Activated gamma-delta T cell (primary cell): ENCODE measurements around the gene CALML3.

Experiments used
- DNase-seq: peaks from one replicate; lab custom pipeline; 2025; lab: John Stamatoyannopoulos, UW

Gene CALML3

DNA sequence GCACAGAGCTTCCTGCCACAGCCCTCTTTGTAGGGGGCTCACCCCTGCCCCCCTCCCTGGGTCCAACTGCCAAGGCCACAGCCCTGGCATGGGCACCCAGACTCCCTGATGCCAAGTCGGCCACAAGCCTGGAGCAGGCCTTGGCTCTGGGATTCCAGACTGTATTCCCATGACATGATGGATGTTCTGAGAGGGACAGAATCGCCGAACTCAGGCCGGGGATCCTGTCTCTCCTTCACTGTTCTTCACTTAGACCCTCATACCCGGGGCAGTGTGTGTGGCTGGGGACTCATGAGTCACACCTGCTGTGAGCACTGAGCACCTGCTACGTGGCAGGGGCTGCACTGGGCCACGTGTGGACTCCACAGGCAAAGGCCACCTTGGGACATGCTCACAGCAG lies 33.3 kb upstream of the CALML3 start:
- DNase-seq: no peak

DNA sequence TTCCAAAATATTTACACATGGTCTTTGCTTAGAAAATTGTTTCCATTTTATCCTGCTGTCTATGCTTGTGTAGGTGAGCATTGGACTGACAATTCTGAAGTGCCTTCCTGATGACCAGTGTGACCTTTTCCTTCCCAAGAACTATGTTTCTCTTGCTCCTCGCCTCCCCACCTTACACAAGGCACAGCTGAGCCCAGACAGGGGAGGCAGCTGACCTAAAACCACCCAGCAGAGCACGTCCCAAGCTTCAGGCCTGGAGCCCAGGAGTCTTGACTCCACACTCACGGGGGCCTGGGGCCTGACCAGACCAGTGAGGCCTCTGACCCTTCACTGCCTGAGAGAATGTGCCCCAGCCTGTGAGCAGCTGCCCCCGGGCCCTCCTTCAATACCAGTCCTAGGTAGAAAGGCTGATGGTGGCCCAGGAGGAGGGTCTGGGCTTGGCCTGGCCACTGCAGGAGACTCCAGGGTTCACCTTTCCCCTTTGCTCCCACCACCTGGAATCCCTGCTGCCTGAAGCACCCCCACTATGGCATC lies 32.4 kb upstream of the CALML3 start:
- DNase-seq: no peak

- no peak for DNase-seq
Measured at GRCh38 chr10:5492929-5493576, 31.7 kb upstream of the CALML3 start.

GRCh38 chr10:5493691-5494090 lies 31.1 kb upstream of the CALML3 start:
- no peak for DNase-seq

GRCh38 chr10:5494611-5495010 lies 30.1 kb upstream of the CALML3 start:
- no peak for DNase-seq

- no peak for DNase-seq
Measured at GRCh38 chr10:5496261-5497250, 28.2 kb upstream of the CALML3 start.

DNA sequence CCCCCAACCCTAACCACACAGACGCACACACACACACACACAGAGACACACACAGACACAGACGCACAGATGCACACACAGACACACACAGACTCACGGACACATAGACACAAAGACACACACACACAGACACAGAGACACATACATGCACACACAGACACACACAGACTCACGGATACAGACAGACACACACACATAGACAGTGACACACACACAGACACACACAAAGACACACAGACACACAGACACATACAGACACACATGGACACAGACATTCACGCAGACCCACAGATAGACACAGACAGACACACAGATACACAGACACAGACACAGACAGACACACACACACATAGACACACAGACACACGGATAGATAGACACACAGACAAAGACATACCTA lies 27.5 kb upstream of the CALML3 start:
- DNase-seq: no peak

GRCh38 chr10:5497948-5498730 lies 26.6 kb upstream of the CALML3 start:
- no peak for DNase-seq

DNA sequence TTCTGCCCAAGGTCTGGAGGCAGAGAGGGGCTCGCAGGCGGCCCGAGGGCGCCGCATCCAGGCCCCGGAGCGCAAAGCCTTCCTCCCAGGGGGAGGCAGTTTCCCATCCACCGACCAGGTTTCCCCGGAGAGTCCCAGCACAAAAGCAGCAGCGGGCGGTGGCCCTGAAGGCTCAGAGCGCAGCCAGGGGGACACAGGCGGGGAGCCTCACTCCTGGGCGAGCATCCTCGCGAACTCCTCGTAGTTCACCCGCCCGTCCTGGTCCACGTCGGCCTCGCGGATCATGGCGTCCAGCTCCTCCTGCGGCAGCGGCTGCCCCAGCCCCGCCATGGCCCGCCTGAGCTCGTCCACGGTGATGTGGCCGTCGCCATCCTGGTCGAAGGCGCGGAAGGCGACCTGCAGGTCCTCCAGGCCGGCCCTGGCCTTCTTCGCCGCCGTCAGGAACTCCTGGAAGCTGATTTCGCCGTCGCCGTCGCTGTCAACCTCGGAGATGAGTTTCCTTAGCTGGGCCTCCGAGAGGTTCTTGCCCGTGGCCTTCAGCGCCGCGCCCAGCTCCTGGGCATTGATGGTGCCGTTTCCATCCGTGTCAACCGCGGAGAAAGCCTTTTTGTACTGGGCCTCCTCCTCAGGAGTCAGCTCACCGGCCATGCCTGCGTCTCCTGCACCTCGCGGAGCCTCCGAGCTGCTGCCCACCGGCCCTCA lies 25.8 kb upstream of the CALML3 start:
- no peak for DNase-seq

DNA sequence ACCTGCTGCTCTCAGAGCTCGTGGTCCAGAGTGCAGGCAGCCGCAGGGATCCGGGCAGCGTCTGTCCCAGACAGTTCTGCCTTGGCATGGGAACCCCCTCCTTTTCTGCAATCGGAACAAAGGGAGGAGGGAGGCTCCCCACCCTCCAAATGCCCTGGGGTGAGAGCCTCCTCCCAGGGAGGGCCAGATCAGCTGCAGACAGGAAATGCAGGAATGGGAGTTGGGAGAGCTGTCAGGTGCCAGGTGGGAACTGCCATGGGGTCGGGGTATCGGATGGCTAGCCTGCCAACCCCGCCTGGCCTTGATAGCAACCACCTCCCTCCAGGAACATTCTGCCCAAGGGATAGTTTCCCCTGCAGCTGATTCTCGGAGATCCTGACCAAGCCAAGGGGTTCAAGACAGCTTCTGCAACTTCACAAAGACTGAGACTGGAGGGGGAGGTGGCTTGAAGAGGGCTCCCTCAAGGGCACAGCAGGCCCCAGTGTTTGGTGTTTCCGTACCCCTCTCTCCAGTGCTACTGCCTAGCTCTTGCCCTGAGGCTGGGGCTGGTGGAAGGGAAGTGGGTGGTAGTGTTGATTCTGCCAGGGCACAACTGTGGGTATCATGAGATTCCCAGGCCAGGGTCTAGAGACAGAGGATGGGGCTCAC lies 25.1 kb upstream of the CALML3 start, which contains the start of gene CALML5:
Gene CALML5 (minus strand): TSS at position 78 of the 648 bp plus-strand sequence. CDS start 132 bp downstream, outside the sequence.
- DNase-seq: no peak

DNA sequence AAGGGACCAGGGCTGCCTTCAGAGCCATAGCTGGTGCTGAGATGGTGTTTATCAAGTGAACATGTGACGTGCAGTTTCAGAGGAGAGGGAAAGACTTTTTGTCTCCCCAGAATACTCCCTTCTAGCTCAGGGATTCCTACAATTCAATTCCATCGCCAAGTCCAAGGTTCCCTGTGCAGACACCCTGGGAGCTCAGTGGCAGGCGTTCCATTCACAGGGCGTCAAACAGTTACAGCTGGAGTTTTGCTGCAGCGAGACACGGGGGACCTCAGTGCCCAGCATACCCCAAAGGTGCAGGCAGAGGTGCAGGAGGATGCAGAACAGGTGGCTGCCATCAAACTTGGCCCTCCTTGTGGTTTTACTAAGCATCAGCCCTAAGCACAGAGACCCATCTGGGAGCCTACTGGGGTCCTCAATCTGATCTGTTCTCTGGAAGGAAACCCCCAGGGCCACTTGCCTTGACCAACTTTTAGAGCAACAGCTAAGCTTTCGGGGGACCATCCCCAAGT lies 24.5 kb upstream of the CALML3 start:
- no peak for DNase-seq

- no peak for DNase-seq
Measured at GRCh38 chr10:5500910-5501309, 23.9 kb upstream of the CALML3 start.

DNA sequence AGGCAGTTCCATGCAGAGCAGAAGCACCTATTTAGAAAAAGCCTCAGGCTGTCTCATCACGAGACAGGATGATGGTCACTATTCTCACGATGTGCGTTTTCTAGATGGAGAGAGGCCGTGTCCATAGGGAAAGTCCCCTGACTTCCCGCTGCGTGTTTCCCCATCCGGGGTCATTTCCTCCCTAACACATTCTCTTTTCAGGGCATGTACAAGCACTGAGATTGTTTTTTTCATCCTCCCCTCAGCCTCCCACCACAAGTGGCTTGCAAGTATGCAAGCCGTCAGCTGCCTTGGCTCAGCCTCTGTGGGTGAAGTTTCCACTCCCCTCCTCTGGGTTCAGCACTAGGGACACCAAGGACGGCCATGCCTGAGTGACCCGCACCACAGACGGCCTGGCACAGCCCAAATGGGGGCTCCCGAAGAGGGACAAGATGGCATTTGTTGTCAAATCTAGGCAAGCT lies 22.7 kb upstream of the CALML3 start:
- DNase-seq: no peak

DNA sequence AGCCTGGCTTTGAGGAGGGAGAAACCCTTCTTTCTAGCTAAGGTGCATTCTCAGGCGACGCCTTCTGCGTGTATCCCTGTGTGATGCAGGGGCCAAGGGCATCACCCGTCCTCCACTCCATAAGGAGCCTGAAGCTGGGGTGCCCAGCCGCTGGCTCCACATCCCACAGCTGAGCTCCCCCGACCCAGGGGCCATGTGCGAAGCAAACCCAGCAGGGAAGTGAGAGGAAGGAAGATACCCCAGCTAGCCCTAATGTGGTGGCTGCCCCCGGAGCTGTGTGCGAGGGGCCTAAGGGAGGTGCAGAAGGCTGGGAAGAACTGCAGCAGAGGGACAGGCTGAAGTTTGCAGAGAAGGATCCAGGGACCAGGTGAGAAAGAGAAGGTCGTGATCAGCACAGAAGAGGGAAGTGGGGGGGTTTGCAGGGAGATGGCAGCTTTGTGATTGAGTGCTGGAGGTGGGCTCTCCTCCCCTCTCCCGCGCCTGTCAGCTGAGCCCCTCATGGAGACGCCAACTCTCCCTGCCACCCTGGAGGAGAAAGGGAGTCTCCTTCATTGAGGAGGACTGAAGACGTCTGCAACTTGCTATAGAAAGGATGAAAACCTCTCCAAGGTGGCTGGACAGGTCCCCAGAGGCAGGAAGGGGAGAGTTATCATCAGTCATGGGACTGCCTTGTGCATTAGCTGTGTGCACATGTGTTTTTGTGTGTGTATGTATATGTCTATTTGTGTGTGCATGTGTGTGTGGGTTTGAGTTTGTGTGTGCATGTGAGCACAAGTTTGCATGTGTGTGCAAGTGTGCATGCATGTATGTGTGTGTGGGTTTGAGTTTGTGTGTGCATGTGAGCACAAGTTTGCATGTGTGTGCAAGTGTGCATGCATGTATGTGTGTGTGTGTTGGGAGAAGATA lies 21.9 kb upstream of the CALML3 start:
- no peak for DNase-seq

DNA sequence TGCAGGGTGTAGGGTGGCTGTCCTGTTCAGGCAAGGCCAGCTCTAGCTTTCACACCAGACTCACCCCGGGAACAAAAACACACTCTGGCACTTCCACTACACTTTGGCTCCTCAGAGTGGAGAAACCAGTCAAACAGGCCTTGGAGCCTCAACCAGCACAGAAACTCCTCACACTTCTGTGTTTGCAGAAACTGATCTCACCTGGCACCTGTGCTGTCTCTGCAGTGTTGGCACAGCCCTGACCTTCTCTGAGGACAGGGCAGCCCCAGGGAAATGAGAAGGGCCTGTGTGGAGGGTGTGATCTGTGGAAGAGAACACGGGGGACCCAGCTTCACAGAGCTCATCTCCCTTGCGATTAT lies 21.3 kb upstream of the CALML3 start:
- DNase-seq: no peak

- DNase-seq: no peak
Measured at GRCh38 chr10:5504146-5505072, 20.4 kb upstream of the CALML3 start.

DNA sequence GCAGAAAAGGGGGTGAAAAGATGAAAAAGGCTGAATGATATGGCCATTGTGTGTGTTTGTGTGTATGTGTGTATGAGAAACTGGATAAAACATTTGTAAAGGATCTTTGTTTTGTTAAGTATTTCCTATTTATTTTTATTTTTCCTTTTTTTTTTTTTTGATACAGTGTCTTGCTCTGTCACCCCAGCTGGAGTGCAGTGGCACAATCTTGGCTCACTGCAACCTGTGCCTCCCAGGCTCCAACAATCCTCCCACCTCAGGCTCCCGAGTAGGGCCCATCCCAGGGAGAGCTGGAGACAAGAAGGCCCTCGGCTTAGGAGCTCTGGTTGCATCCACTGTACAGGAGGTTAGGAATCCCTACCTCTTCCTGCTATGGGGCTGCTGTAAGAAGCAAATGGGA lies 18.5 kb upstream of the CALML3 start:
- no peak for DNase-seq
